Spleen (tissue), 7 donors: ENCODE data around the gene FAM163A.

Experiments used
- POLR2A ChIP-seq, 3 donors: fragments of 450-650 bp; IDR thresholded peaks; one replicate each; pipeline ENCODE4 v1.5.1; 2017; ENCODE audit warnings: antibody characterized with exemption in 3 of 3, mild to moderate bottlenecking in 1 of 3
- TF ChIP-seq, protein P1 (sequence below), 11 experiments: fragments of 200-600 bp in 7 of 11; fragments of 450-650 bp in 4 of 11; sonication (generic) in 4 of 11; IDR thresholded peaks in 8 of 11; conservative IDR thresholded peaks in 3 of 11; 1 replicate in 7 of 11; 2 replicates in 4 of 11; pipeline versions ENCODE4 v1.4.0 to v1.8.0; 2016 to 2021; ENCODE audit warnings: antibody characterized with exemption in 11 of 11, inconsistent platforms in 4 of 11, mild to moderate bottlenecking in 1 of 11
- donor health status: DM: no; HTN: no; CAD: no; lungs with moderate emphysema.
- donor health status: DM: no; HTN: no; CAD: no.
- donor health status: DM: no; HTN: no; CAD: no.

DNA sequence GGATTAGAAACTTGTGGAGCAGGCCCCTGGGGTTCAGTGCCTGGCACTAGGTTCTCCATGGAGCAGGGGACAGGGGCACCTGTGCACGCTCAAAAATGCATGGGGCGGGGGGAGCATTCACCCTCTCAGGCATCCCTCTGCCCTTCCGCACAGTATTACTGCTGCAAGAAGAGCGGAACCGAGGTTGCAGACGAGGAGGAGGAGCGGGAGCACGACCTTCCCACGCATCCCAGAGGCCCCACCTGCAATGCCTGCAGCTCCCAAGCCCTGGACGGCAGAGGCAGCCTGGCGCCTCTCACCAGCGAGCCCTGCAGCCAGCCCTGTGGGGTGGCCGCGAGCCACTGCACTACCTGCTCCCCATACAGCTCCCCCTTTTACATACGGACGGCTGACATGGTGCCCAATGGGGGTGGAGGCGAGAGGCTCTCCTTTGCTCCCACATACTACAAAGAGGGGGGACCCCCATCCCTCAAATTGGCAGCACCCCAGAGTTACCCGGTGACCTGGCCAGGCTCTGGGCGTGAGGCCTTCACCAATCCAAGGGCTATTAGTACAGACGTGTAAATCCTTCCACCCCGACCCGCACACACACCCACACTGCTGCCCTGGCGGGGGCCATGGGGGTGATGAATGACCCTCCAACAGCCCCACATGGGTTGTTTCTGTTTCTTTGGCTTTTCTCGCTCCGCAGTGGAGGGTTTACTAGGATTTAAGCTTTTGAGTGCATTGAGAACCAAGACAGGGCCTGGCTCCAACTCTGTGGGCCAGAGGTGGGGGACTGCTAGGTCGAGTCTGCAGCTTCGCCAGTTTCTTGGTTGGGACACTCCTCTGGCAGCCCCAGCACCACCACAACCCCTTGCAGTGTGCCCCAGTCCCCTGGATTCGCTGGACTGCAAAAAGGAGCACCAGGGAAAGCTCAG is 70.8 kb downstream of the FAM163A start:
- no peak for TF ChIP-seq POLR2A (IDR thresholded peaks at IDR 0.05)
- TF ChIP-seq, protein P1, sequence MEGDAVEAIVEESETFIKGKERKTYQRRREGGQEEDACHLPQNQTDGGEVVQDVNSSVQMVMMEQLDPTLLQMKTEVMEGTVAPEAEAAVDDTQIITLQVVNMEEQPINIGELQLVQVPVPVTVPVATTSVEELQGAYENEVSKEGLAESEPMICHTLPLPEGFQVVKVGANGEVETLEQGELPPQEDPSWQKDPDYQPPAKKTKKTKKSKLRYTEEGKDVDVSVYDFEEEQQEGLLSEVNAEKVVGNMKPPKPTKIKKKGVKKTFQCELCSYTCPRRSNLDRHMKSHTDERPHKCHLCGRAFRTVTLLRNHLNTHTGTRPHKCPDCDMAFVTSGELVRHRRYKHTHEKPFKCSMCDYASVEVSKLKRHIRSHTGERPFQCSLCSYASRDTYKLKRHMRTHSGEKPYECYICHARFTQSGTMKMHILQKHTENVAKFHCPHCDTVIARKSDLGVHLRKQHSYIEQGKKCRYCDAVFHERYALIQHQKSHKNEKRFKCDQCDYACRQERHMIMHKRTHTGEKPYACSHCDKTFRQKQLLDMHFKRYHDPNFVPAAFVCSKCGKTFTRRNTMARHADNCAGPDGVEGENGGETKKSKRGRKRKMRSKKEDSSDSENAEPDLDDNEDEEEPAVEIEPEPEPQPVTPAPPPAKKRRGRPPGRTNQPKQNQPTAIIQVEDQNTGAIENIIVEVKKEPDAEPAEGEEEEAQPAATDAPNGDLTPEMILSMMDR (IDR thresholded peaks at IDR 0.05 in 8 of 11, conservative IDR thresholded peaks at IDR 0.05 in 3 of 11): no peak
